ENCODE measurements around the gene APOBEC2.
A peak's percentile ranks its signal among the peaks of the same experiment; 100 is the strongest.

The APOBEC2 gene

DNA sequence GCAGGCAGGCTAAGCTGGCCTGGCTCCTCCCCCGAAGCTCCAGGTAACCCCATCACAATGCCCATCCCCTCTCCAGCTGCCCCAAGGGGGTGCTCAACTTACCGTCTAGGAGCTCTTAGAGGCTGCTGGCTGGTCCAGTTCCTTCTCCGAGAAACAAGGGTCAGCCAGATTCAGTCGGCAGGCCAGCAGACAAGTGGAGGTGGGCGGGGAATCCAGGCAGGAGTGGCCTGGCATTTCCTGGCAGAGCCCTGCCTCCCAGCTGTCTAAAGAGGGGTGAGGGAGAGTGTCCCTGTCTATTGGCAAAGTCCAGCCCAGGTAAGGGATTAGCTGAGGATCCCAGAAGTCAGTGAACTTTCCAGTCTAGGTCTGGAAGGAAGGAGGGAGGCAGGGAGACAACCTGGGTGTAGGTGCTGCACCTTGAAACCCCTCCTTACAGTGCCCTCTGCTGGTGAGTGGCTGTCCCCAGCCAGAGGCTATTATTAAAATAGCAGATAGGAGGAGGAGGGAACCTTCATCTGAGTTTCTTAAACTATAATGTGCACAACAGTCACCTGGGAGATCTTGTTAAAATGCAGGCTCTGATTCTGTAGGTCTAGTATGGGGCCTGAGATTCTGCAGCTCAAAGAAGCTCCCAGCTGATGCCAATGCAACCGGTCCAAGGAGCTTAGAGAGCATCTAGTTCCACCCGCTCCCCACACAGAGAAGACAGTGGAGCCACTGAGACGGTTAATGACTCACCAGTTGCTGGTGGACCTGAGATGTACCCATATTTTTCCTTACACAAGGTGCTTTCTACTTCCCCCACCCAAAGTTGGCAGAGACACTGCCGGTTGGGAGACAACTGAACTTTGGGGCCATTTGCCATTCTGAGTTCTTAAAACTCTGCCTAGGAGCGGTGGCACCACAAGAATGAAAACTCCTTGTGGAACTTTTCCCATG, 13.7 kb upstream of the APOBEC2 start, which contains the start of gene UNC5CL:
UNC5CL (minus strand) TSS at position 162 of the 939 bp plus-strand sequence. CDS start 4,147 bp downstream, outside the sequence.
- peak; percentile 53 for DNase-seq

DNA sequence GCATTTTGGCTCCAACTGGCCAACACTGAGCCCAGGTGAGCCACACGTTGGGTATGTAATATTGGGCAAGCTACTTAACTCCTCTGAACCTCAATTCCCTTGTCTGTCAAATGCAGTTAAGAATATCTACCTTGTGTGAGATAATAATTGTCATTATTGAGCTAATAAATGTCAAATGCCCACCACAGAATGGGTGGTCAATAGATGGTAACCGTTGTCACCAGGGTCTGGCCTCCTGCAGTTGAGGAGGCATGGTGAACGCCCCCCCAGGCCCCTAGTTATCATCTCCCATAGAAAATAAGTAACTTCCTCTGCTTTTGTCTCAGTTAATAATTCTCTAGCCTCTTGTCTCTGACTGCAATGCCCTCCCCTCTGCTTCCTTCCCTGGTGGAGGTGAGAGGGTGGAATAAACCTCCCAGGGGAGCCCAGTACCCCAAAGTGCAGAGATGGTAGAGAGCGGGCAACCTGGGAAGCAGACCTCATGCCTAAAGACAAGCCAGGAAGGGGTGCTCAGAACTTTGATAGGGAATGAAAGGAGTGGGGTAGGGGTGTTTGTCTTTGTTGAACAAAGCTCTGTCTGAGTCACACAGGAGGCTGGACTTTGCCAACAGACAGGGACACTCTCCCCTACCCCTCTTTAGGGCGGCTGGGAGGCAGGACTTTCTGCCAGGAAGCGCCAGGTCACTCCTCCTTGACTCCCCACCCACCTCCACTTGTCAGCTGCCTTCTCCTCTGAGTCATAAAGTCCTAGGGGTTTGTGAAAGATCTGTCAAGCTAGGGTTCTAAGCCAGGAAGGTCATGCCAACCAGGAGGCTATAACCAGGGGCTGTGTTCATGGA, 12.7 kb upstream of the APOBEC2 start:
- DNase-seq = no peak

DNA sequence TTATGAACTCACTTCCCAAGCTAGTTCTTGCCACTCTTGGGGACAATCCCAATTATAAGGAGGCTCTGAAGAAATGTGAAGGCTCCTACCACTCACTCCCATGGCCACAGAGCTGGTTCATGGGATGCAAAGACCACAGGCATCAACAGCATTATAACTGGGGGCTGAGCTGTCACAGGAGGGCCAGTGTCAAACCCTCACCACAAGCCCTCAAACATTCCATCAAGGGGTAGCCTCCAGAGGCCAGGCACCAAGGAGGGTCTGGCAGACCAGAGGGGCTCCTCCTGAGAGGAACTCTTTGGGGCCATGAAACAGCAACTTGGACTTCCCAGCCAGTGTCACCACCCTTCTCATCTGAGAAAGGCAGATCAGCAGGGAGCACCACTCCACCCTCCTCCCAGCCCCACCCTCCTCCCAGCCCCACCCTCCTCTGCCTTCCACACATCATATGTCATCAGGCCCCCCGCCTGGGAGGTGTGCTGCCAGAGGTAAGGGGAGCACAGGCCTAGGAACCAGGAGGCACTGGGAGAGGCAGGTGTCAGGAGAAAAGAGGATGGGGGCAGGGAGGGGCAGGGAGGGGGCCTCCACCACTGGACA, 12.0 kb upstream of the APOBEC2 start:
- DNase-seq = no peak

DNA sequence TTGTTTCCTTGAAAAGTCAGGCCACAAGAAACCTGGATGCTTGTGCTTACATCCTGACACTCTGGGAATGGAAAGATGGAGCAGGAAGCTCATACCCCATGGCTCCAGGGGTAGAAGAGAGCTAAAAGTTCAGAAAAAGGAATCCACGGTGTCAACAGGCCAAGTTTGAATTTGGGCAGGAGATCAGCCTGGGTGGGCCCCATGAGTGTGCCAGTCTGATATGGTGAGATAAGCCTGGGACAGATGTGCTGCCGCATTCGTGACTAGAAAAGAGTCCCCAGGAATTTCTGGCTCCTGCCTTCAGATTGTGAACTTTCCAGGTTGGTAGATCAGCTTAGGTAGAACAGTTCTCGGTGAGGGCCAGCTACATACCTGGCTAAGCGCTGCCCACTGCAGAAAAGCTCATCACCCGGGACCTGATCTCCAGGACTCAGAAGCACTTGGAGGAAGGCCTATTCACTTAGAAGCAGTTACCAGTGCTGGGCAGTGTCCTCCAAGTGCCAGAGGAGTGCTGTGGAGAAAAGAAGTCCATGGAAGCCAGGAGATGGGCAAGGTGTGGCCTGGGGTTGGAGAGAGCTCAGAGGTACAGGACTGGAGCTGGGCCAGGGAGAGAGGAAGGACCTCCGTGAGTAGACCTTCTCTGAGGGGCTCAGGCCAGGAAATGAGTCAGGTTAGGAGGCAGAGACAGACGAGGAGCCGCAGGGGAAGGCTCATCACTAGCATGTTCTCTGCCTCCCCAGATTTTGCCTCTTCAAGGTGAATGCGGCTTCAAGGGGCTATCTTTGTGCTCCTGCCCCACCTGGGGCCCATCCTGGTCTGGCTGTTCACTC, 10.6 kb upstream of the APOBEC2 start, which contains the start of gene TSPO2:
TSPO2 (plus strand) TSS at position 242 of the 830 bp plus-strand sequence; CDS start at position 761, 519 bp downstream.
- DNase-seq = no peak

DNA sequence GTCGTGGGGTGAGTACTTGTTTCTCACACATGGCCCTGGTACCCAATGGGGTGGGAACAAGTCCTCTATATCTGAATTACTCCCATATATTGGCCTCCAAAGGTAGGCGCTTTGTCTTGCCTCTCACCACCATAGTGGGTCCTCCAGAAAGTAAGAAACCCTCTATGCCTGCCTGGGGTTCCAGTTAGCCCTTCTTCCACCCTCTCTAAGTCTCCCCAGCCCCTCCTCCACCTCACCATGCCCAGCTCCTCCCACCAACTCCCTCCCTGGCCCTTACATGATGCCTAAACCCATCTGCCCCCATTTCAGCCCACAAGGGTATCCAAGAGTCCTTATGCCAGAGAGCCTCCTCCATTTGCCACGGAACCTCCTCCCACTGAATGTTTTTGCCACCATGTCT, 9.9 kb upstream of the APOBEC2 start:
- DNase-seq = no peak

DNA sequence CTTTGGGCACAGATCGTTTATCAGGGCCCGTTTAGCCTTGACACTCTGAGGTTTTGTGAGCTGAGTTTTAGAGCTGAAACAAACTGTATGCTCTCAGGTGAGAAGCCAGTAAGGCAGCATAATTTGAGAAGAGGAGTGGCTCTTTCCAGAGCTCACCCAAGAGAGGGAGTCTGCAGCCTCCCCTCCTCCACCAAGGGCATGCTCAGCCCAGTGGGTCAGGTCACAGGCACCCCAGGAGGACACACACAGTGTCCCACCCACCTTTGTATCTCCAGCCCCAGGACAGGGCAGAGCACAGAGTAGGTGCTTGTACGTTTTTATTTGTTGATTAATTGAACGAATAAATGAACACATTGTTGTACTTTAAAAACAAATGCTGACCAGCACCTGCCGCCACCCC, 7.3 kb upstream of the APOBEC2 start:
- DNase-seq = no peak

DNA sequence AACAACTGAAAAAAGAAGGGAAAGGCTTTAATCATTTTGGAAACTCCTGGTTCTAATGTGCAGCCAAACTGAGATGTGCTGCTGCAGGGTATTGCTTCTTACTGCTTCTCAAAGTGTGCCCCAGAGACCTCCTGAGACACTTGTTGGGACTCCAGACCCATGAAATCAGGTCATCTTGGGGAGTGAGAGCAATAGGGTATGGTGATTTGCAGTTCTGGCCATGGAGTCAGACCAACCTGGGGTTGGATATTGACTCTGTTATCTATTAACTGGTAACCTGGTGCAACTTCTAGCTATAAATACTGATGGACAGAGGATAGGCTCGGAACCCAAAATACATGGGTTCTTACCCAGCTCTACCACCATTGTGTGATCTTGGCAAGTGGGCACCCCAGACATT, 6.9 kb upstream of the APOBEC2 start:
- no peak for DNase-seq

DNA sequence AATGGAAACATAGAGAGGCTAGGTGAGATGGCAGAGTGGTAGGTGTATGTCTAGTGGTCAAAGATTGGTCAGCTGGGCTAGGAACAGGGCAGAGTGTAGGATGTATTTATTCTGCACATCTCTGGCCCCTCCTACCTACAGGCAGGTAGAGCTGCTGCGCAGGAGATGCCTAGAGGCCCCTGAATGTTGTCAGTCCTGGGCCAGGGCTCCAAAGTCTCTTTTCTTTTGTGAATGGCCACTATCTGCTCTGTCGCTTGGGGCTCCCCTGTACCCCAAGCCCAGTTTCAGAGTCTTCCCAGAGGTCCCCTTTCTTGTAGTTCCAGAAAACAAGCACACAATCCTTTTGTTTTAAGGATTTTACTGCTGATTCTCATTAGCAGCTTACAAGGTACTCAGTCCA, 5.7 kb upstream of the APOBEC2 start:
- DNase-seq = no peak

DNA sequence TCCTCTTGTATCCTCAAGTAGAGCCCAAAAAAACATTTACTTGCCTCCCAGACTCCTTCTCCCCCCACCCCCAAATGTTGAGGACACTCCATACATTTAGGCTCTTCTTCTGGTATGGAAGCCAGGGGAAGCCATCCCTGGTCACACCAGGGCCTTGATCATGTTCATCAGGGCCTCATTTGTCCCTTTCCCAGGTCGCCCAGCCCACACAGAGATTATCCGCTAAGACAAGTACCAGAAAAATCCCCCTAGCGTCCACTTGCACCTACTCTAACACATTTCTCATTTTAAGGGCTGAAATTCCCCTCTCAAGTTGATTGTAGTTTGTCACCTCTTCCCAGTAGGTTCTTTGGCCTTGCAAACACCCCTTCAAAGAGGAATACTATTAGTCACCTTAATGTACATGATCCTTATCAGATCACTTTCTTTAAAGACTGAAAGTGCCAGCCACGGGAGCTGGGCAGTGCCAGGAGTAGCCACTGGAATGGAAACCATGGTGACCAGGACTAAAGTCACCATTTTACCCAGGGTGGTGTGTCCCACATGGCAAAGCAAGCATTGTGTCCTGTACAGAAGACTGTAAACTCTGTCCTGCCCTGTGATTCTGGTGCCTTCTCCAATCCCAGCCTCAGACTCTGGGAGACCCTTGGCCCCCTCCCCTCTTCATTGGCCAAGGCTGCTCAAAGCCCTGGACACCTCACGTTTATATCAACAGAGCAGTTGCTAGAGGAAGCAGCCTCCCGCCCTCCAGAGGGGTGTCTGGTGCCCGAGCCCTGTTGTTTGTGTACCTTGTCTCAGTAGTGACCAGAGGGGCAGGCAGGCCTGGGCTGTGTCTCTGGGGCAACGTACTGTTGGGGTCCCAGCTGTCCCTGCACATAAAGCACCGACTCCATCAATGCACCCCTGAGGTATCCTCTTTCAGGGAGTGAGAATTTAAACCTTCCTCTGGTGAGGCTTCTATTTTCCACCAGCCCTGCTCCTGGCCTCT, 5.0 kb upstream of the APOBEC2 start:
- DNase-seq = no peak

DNA sequence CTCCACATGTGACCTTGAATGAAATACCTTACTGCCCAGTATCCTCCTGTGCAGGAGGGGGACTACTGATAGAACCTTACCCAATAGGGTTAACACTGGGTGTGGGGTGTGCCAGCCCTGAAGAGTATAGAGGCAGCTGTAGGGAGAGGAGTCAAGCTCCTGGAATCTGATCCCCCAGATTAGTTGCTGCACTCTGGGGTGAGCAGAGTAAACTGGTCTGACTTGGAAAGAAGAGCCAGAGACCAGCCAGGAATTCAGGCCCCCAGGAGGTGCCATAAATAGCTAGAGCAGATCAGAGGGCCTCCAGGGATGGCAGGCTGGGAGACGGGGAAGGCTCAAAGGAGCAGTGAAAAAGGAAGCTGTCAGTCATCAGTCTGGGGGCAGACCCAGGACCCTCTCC, 3.5 kb upstream of the APOBEC2 start:
- no peak for DNase-seq

DNA sequence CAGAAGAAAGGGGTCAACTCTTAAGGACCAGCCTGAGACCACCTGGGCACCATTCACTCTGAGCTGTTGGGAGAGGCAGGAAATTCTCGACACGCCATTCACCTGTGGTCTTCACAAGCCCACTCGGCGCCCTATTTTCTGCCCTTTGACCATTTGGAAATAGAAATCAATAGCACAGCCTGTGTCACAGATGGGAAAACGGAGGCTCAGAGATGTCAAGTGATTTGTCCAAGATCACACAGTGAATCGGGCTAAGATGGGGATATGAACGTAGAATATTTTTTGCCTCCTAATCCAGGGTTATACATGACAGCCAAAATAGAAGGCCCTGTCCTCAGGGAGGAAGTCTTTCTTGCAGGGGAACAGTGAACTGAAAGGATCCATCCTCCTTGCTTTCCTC, 3.0 kb upstream of the APOBEC2 start:
- DNase-seq = no peak

DNA sequence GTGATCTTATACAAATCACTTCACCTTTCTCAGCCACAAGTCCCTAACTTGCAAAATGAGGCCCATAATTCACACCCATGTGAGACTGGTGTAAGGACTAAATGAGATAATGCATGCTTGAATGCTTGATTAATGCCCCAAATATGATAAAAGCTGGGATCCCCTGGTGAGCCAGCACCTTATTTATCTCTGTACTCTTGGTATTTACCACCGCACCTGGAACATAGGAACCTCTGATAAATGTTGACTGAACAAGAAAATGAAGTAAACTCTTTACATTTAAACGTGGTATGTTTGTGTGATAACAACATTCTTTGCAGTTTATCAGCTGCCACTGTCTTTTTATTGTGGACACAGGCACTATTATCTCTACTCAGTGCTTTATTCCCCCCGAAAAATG, 2.5 kb upstream of the APOBEC2 start:
- DNase-seq = no peak

DNA sequence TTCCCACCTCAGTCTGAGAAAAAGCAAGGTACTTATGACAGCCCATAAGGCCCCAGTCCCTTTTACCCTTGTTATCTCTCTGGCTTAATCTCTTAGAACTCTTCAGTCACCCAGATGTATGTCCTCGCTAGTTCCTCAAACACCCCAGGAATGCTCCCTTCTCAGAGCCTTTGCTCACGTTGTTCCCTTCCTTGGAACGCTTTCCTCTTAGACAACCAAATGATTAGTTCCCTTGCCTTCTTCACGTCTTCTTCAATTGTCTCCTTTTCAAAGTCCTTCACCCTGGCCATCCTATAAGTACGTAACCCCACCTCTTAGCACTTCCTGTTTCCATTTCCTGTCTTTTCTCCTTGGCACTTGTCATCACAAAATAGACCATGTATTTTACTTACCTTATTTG, 1.1 kb upstream of the APOBEC2 start:
- DNase-seq = no peak

DNA sequence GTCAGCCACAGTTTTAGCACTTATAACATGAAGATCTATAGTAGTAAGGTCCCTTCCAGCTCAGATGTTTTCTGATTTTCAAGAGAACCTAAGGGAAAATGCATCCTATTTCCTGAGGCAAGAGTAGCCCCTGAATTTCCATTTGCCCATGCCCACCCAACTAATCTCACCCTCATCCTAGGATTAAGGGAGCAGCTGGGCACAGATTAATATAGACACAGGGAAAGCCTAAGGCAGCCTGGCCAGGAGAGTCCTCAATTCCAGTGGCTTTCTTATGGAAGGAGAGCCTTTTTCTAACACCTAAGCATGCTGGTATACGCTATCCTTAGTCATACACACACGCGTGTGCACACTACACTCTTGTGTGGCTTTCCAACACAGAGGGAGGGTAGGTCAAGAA, 1.5 kb downstream of the APOBEC2 start:
- no peak for DNase-seq

DNA sequence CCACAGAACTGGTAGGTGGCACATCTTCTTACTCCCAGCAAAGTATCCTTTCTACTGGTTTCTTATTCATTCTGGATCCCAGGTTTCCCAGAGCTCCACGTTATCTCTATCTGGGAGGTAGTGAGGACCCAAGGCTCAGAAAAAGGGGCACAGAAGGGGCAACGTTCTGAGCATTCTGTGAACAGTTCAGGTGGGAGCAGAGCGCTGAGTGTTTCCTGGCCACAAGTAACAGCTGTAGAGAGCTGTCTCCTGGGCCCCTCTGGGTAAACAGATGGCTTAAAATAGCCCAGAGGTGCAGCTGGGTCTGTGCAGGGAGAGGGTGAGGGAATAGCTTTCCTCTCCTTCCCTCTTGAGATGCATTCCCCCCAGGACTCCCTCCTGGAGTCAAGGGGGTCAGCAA, 2.1 kb downstream of the APOBEC2 start:
- no peak for DNase-seq

DNA sequence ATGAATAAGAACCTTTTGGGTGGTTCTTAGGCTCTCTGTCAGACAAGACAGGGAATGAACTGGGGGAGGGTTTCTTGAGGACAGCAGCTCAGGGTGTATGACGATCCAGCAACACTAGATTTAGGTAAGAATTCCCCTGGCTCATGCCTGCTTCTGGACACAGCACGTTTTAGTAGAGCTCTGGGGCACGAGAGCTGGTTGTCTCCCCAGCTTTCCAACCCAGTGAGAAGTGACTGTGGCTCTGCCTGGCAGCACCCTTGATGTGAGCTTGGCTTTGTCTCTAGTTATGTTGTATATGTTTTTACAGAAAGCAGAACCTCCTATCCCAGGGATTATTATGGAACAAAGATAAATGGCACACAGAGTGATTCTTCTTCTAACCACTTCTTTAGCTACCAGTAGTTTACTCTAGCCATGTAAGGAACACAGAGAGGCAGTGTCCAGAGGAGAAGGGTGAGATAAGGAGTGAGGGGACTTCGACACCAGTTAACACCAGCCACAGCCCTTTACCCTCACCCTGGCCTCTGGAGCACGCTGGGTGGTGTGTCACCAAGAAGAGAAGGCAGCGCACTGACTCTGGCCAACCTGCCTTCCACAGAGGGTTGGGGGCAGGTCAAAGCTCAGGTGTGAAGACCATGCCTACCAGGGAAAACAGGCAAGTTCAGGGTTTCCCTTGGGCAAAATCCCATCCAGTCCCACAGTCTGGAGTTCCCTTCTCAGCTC, 3.9 kb downstream of the APOBEC2 start:
- no peak for DNase-seq

DNA sequence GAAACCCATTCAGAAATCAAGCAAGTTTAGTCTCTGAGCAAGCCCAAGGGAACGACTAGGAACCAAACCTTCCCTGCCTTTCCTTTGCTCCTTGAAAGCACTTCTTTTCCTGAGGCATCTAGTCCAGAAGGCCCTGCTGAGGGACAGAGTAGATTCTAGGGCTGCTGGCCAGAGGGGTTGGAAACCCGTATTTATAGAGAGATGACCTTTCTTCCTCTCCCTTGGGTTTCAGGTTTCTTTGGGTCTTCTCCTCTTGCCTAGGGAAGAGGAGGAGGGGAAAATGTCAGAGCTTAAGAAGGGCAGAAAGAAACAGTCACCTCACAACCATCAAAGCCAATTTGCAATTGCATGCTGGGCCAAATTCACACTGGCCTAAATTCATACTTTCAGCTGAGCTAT, 5.8 kb downstream of the APOBEC2 start:
- DNase-seq = no peak

DNA sequence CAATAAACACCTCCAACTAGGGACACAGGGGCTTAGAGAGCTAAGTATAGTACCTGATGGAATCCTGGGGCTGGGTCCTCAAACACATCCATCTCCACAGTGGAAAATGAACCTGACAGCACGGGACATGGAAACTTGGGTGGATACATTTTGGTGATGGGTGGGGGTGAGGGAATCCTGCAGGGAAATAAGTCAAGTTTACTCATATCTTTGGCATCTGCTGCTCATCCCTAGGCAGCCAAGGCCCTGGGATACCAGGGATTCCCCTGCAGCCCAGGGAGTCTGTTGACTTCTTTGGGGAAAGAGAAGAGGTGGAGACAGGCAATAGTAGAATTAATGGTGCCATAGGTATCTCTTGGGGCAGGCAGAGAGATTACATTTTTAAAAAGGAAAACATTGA, 6.6 kb downstream of the APOBEC2 start:
- no peak for DNase-seq

DNA sequence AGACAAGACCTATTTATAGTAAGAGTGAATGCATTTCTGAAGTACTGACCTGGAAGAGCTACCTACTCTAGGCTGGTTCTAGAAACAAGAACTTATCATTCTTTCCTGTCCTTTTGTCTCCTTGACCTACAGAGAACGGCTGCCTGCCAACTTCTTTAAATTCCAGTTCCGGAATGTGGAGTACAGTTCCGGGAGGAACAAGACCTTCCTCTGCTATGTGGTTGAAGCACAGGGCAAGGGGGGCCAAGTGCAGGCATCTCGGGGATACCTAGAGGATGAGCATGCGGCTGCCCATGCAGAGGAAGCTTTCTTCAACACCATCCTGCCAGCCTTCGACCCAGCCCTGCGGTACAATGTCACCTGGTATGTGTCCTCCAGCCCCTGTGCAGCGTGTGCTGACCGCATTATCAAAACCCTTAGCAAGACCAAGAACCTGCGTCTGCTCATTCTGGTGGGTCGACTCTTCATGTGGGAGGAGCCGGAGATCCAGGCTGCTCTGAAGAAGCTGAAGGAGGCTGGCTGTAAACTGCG, 8.3 kb downstream of the APOBEC2 start:
- DNase-seq = no peak

DNA sequence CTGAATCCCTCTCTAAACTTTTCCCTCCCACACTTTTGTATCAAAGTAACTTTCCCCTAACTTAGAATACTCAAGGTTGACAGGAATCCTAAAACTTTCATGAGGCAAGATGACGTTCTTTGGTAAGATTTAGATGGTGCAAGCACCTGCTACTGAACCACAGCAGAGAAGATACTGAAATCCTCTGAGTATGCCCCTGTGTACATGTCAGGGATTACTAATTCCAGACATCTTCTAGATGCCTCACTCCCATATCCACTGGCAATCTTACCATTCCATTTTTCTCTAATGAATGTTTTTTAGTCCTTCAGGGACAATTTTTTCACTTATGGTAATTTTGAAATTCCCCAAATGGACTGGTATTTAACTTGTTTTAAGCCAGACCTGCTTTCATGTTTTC, 9.1 kb downstream of the APOBEC2 start:
- no peak for DNase-seq
